HG03575 (cell line): ENCODE measurements around the gene STK32C.
"Not testable (repeated sequence)": the region's sequence is repeated elsewhere in the genome, so short reads cannot be mapped to it uniquely, and the experiment has no call there.

ENCODE experiments used
- ATAC-seq: cut with Tn5 transposase; IDR thresholded peaks from one replicate; pipeline ENCODE4 v1.9.1; 2021; ENCODE audit not compliant: unreplicated experiment, insufficient number of reproducible peaks, low FRiP score; ENCODE audit errors: extremely low read depth

The STK32C gene

GRCh38 chr10:132273304-132273944 lies 34.3 kb downstream of the STK32C start:
- ATAC-seq, result no peak

- ATAC-seq, result no peak
Measured at GRCh38 chr10:132272231-132272971, 35.3 kb downstream of the STK32C start.

GRCh38 chr10:132271458-132272230 lies 36.1 kb downstream of the STK32C start:
- no peak for ATAC-seq

- no peak for ATAC-seq
Measured at GRCh38 chr10:132270721-132271457, 36.9 kb downstream of the STK32C start.

- ATAC-seq, result no peak
Measured at GRCh38 chr10:132270256-132270655, 37.5 kb downstream of the STK32C start.

- no peak for ATAC-seq
Measured at GRCh38 chr10:132269266-132270230, 38.2 kb downstream of the STK32C start.

- ATAC-seq, result not testable (repeated sequence)
Measured at GRCh38 chr10:132267916-132268315, 39.8 kb downstream of the STK32C start.

- no peak for ATAC-seq
Measured at GRCh38 chr10:132266594-132267161, 41.1 kb downstream of the STK32C start.

- ATAC-seq, result no peak
Measured at GRCh38 chr10:132265890-132266496, 41.8 kb downstream of the STK32C start.

- no peak for ATAC-seq
Measured at GRCh38 chr10:132264966-132265889, 42.5 kb downstream of the STK32C start.

GRCh38 chr10:132264306-132264950 lies 43.3 kb downstream of the STK32C start:
- no peak for ATAC-seq

- ATAC-seq, result no peak
Measured at GRCh38 chr10:132263866-132264265, 43.9 kb downstream of the STK32C start.

- no peak for ATAC-seq
Measured at GRCh38 chr10:132259702-132260482, 47.9 kb downstream of the STK32C start.

GRCh38 chr10:132258423-132258822 lies 49.3 kb downstream of the STK32C start:
- ATAC-seq, result no peak

GRCh38 chr10:132257907-132258306 lies 49.8 kb downstream of the STK32C start:
- ATAC-seq, result no peak
